HG02884 (cell line): Measurements from ENCODE around the gene DENND4A.
"Not testable (repeated sequence)": the region's sequence is repeated elsewhere in the genome, so short reads cannot be mapped to it uniquely, and the experiment has no call there.

ENCODE experiments used
- ATAC-seq: cut with Tn5 transposase; IDR thresholded peaks from one replicate; pipeline ENCODE4 v1.9.1; 2021; ENCODE audit warnings: mild to moderate bottlenecking, moderate library complexity; ENCODE audit not compliant: unreplicated experiment

Gene DENND4A

GRCh38 chr15:65638681-65639089 lies 153.4 kb downstream of the DENND4A start:
- ATAC-seq = no peak

- ATAC-seq = no peak
Measured at GRCh38 chr15:65638109-65638508, 154.0 kb downstream of the DENND4A start.

- ATAC-seq = no peak
Measured at GRCh38 chr15:65634356-65634755, 157.7 kb downstream of the DENND4A start.

GRCh38 chr15:65633752-65634151 lies 158.3 kb downstream of the DENND4A start:
- no peak for ATAC-seq

GRCh38 chr15:65632780-65633375 lies 159.2 kb downstream of the DENND4A start:
- no peak for ATAC-seq

GRCh38 chr15:65631503-65631902 lies 160.6 kb downstream of the DENND4A start:
- ATAC-seq = no peak

- no peak for ATAC-seq
Measured at GRCh38 chr15:65630760-65631159, 161.3 kb downstream of the DENND4A start.

GRCh38 chr15:65629548-65629947 lies 162.5 kb downstream of the DENND4A start:
- ATAC-seq = no peak

- no peak for ATAC-seq
Measured at GRCh38 chr15:65626856-65627255, 165.2 kb downstream of the DENND4A start.

- no peak for ATAC-seq
Measured at GRCh38 chr15:65623103-65623502, 169.0 kb downstream of the DENND4A start.

- no peak for ATAC-seq
Measured at GRCh38 chr15:65621638-65622037, 170.5 kb downstream of the DENND4A start, which contains the start of gene SLC24A1. Gene SLC24A1 (plus strand): TSS chr15:65621938. CDS start chr15:65624081, 2,143 bp downstream.

- ATAC-seq = no peak
Measured at GRCh38 chr15:65620833-65621232, 171.3 kb downstream of the DENND4A start.

GRCh38 chr15:65619626-65620290 lies 172.3 kb downstream of the DENND4A start:
- no peak for ATAC-seq

- no peak for ATAC-seq
Measured at GRCh38 chr15:65618560-65619109, 173.5 kb downstream of the DENND4A start.

GRCh38 chr15:65615887-65616286 lies 176.2 kb downstream of the DENND4A start:
- ATAC-seq = not testable (repeated sequence)

- no peak for ATAC-seq
Measured at GRCh38 chr15:65612949-65613744, 178.9 kb downstream of the DENND4A start.

- no peak for ATAC-seq
Measured at GRCh38 chr15:65612616-65612946, 179.5 kb downstream of the DENND4A start.

- ATAC-seq = no peak
Measured at GRCh38 chr15:65611888-65612615, 180.0 kb downstream of the DENND4A start.

GRCh38 chr15:65610871-65611718 lies 181.0 kb downstream of the DENND4A start, which contains the start of gene INTS14:
Gene INTS14 (minus strand): TSS chr15:65611131. CDS start chr15:65607380, 3,751 bp downstream.
- ATAC-seq = peak; percentile 95
